Fibroblast of the aortic adventitia (primary cell): ENCODE results near the gene TOMM7. TPM values are rescaled to one million over a fixed set of nuclear protein-coding genes. Genes with fewer than 3 reads are reported as not detected.
A peak's percentile ranks its signal among the peaks of the same experiment; 100 is the strongest.

Experiments
- DNase-seq: peaks from one replicate; pipeline ENCODE4 v3.0.0-alpha.2; 2010; ENCODE audit warnings: low read depth
- H3K4me3 ChIP-seq: 2 replicates; pipeline ENCODE4 v1.5.1; 2011; ENCODE audit warnings: low read depth, mild to moderate bottlenecking, control low read depth, low read length, moderate library complexity
- total RNA-seq: library from RNA; depleted of rRNA; stranded (reverse); fragments of >200 nt; gene quantifications from 2 replicates; pipeline ENCODE4 v1.2.3, GENCODE V29; 2012; ENCODE audit warnings: low replicate concordance
- TF ChIP-seq, protein P1 (sequence below): IDR thresholded peaks from 2 replicates; pipeline ENCODE4 v1.5.1; 2011; ENCODE audit warnings: mild to moderate bottlenecking, low read length, control low read depth, inconsistent platforms; ENCODE audit not compliant: insufficient read depth

Gene TOMM7
- total RNA-seq, 1 donor: 217 TPM

DNA sequence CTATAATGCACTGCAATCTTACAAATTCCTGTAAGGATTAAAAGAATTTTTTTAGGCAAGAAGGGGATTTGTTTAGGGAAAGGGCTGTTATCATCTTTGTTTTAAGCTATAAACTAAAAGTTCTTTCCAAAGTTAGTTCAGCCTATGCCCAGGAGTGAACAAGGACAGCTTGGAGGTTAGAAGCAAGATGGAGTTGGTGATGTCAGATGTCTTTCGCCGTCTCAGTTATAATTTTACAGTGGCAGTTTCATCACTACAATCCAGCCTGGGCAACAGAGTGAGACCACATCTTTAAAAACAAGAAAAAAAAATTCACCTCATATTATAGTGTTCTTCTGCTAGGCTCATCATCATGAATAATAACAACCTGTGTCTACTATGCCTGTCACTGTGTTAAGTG, 2.1 kb upstream of the TOMM7 start:
- TF ChIP-seq, protein P1, sequence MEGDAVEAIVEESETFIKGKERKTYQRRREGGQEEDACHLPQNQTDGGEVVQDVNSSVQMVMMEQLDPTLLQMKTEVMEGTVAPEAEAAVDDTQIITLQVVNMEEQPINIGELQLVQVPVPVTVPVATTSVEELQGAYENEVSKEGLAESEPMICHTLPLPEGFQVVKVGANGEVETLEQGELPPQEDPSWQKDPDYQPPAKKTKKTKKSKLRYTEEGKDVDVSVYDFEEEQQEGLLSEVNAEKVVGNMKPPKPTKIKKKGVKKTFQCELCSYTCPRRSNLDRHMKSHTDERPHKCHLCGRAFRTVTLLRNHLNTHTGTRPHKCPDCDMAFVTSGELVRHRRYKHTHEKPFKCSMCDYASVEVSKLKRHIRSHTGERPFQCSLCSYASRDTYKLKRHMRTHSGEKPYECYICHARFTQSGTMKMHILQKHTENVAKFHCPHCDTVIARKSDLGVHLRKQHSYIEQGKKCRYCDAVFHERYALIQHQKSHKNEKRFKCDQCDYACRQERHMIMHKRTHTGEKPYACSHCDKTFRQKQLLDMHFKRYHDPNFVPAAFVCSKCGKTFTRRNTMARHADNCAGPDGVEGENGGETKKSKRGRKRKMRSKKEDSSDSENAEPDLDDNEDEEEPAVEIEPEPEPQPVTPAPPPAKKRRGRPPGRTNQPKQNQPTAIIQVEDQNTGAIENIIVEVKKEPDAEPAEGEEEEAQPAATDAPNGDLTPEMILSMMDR: no peak
- DNase-seq: no peak
- H3K4me3 ChIP-seq: no peak overlapping the region

DNA sequence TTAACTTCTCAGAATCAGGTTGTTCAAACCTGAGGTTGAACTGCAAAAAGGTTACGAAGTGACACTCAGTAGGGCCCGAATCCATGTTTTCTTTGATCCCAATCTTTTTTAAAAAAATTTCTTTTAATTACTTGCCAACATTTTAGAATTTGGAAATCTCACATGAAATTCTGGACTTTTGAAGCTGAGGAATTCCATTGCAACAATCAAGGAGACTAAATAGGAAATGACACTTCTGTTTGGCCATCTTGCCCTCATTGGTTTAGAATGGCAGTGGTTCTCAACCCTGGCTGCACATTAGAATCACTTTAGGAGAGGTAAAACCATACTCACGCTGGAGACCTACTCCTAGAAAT, 471 bp upstream of the TOMM7 start:
- TF ChIP-seq, protein P1: no peak
- DNase-seq: no peak
- H3K4me3 ChIP-seq: peak overlapping the region; percentile 96

DNA sequence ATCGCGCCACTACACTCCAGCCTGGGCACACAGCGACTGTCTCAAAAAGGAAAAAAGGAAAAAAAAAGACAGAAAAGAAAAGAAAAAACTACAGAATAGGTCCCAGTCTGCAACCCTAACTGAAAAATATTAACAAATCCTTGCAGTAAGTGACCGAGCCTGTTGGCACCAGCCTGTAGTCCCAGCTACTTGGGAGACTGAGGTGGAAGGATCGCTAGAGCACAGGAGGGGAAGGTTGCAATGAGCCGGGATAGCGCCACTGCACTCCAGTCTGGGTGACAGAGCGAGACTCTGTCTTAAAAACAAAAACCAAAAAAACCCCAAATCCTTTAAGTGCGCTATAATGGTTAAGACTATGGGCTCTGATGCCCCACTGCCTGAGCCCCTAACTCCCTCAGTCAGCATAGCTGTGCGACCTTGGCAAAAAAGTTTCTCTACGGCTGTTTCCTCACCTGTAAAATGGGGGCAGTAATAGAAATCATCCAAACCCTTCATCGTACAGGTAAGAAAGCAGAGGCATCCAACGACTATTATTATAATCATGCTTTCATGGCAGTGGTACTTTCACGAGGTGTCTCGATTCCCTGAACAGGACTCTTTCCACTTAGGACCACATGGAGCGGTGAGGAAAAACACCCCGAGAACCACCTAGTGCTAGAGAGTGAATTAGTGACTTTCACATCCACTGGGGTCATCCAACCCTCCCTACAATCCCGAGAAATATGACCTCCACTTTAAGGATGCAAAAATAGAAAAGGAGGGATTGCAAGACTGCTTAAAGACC, 755 bp downstream of the TOMM7 start:
- TF ChIP-seq, protein P1: no peak
- peak overlapping the region; percentile 96 for H3K4me3 ChIP-seq
- peak; percentile 39 for DNase-seq

DNA sequence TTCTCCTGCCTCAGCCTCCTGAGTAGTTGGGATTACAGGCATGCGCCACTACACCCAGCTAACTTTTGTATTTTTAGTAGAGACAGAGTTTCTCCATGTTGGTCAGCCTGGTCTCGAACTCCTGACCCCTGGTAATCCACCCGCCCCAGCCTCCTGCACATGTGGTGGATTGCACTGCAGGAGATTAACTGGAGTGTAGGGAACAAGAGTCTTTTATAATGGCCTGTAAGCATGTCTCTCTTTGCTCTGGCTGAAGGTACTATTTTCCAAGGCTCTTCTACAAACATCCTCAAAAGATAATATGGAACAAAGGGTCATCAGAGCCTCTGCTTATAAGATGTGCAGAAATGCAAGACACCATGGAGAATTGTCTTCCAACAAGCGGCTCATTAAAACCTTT, 3.2 kb downstream of the TOMM7 start:
- TF ChIP-seq, protein P1: no peak
- no peak overlapping the region for H3K4me3 ChIP-seq

DNA sequence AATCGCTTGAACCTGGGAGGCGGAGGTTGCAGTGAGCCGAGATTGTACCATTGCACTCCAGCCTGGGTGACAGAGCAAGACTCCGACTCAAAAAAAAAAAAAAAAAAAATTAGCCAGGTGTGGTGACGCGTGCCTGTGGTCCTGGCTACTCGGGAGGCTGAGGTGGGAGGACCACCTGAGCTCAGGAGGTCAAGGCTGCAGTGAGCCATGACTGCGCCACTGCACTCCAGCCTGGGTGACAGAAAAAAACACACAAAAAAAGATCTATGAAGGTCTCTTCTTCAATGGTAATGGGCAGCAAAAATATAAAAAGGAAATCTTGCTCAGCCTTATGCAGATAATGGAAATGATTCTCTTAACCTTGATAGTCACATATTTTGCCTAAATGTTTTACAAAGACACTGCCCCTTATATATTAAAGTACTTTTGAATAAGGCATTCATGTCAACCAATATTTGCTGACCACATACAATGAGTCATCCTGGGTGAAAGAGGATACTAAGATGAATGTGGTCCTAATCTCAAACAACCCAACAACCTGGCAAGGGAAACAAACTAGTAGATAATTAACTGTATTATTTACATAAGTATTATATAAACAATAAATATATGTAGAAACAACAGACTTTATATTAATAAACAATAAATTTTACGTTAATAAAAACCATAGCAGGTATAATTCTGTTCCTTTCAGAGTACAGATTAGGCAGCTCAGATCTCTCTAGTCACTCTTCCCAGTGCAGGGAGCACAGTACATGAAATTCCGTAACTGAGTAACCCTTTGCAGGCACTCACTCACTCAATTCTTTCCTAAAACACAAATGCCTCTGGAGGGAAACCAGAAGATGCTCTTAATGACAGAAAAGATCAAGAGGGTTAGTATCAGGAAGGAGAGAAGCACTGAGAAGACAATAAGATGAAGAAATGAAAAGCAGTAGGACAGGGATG, 8.1 kb downstream of the TOMM7 start:
- peak; percentile 43 for DNase-seq
- TF ChIP-seq, protein P1: no peak
- H3K4me3 ChIP-seq: no peak overlapping the region

More for the DNA sequence above, 3.2 kb downstream of the TOMM7 start:
- no peak for DNase-seq

DNA sequence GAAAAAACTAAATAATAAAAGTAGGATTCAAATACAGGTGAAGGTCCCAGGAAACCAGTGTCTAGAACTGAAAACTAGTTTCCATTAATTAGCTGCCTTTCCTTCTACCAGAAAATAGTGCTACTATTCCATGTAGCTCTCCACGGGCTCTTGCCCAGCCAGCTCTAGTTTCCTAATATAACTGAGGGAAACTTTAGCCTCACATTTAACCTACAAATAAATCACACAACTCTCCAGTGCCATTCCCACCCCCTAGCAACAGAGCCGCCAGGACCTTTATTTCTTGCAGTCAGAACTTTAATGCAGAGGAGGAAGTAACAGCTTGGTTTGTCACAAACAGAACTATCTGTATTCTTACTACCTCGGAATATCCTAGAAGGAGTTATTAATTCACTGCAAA, 10.3 kb downstream of the TOMM7 start:
- TF ChIP-seq, protein P1: no peak
- no peak for DNase-seq
- no peak overlapping the region for H3K4me3 ChIP-seq
